ENCODE measurements around the gene BCL7B. TPM values are rescaled to one million over a fixed set of nuclear protein-coding genes. Genes with fewer than 3 reads are reported as not detected.
A peak's percentile ranks its signal among the peaks of the same experiment; 100 is the strongest.
"Not testable (repeated sequence)": the region's sequence is repeated elsewhere in the genome, so short reads cannot be mapped to it uniquely, and the experiment has no call there.

Gene BCL7B
- total RNA-seq, 1 experiment from 2014 or later = 50.4 TPM

- H3K27me3 ChIP-seq (ENCODE audit: insufficient read depth, low read length) = no peaks in the 10 kb centered on the region
Measured at GRCh38 chr7:73537051-73537450, 20.4 kb downstream of the BCL7B start.

GRCh38 chr7:73536479-73536878 is 21.0 kb downstream of the BCL7B start:
- Histone ChIP-seq H3K9me3 (ENCODE audit: control insufficient read depth in 1 of 2, insufficient read depth in 1 of 2, low read depth in 1 of 2, low read length in 2 of 2) (no peaks in the 10 kb centered on the region), H3K79me2 (ENCODE audit: insufficient read depth, low read length) (peaks cover under 1% of the 10 kb centered on the region; the same call in 1 of the 2 replicates), H3K36me3 (ENCODE audit: control insufficient read depth in 1 of 2, insufficient read depth in 2 of 2, low read length in 2 of 2) (peaks cover 26 to 28% of the 10 kb centered on the region in 2 experiments; a peak in 3 of 4 replicates), H3K9me2 (ENCODE audit: insufficient read depth) (no peaks in the 10 kb centered on the region), H3K9ac (ENCODE audit: low read length) (no peak overlapping the region), H3K4me1 (ENCODE audit: control insufficient read depth in 1 of 2, insufficient read depth in 2 of 2, low read length in 2 of 2) (peaks cover 0 to 4% of the 10 kb centered on the region in 2 experiments; a peak in 1 of 4 replicates), H4K20me1 (ENCODE audit: insufficient read depth) (no peaks in the 10 kb centered on the region), H2AFZ (ENCODE audit: low read depth, low read length, poor library complexity, severe bottlenecking) (no peak overlapping the region), H3K27ac (ENCODE audit: low read depth, low read length) (no peak overlapping the region), H3K4me3 (replicated peaks in 1 of 2; ENCODE audit: low read depth in 1 of 2, low read length in 2 of 2) (no peak overlapping the region), H3K27me3 (ENCODE audit: insufficient read depth, low read length) (no peaks in the 10 kb centered on the region), H3K4me2 (ENCODE audit: low read length) (no peak overlapping the region)
- ChIA-PET POLR2A (no interaction called here), RAD21 (ENCODE audit: low non-redundant PET in 1 of 2, low total read pairs in 2 of 2, uncharacterized antibody in 2 of 2, unreplicated experiment in 2 of 2) (no interaction called here), CTCF (no interaction called here)
- BruUV-seq (replicated peaks) = no TSS peak
- TF ChIP-seq MAX (IDR thresholded peaks at IDR 0.05) (no peak), CTCF (IDR thresholded peaks at IDR 0.05 in 2 of 3, conservative IDR thresholded peaks at IDR 0.05 in 1 of 3; ENCODE audit: borderline replicate concordance in 1 of 3, insufficient read depth in 1 of 3, low read depth in 2 of 3, low read length in 2 of 3) (no peak), ZNF274 (IDR thresholded peaks at IDR 0.05; ENCODE audit: low read depth, low read length) (no peak), TCF7L2 (IDR thresholded peaks at IDR 0.05; ENCODE audit: borderline replicate concordance, extremely low read depth, insufficient read depth, insufficient read length) (no peak), CEBPB (IDR thresholded peaks at IDR 0.05; ENCODE audit: low read depth) (no peak), FOSL1 (IDR thresholded peaks at IDR 0.05; ENCODE audit: low read depth) (no peak)
- ATAC-seq (no peak), DNase-seq (ENCODE audit: low read depth, low spot score) (no peak)
- intact Hi-C loops (cut with micrococcal nuclease) = no loop called here

More at GRCh38 chr7:73537051-73537450, 20.4 kb downstream of the BCL7B start:
- TF ChIP-seq FOSL1 (IDR thresholded peaks at IDR 0.05; ENCODE audit: low read depth) = no peak
- no peak for TF ChIP-seq CBX3 (IDR thresholded peaks at IDR 0.05; ENCODE audit: low read depth)
- TF ChIP-seq POLR2A (IDR thresholded peaks at IDR 0.05; ENCODE audit: borderline replicate concordance, extremely low read depth, insufficient read depth, insufficient read length) = no peak
- TF ChIP-seq ZNF274 (IDR thresholded peaks at IDR 0.05; ENCODE audit: low read depth, low read length) = no peak
- TF ChIP-seq CTCF (IDR thresholded peaks at IDR 0.05 in 2 of 3, conservative IDR thresholded peaks at IDR 0.05 in 1 of 3; ENCODE audit: borderline replicate concordance in 1 of 3, insufficient read depth in 1 of 3, low read depth in 2 of 3, low read length in 2 of 3) = no peak
- no peak for TF ChIP-seq SRF (IDR thresholded peaks at IDR 0.05; ENCODE audit: low read depth)
- Histone ChIP-seq H3K27ac (ENCODE audit: low read depth, low read length) (no peak overlapping the region), H4K20me1 (ENCODE audit: insufficient read depth) (no peaks in the 10 kb centered on the region), H3K4me2 (ENCODE audit: low read length) (no peak overlapping the region), H3K79me2 (ENCODE audit: insufficient read depth, low read length) (peaks cover 6% of the 10 kb centered on the region; the same call in 1 of the 2 replicates), H3K9me3 (ENCODE audit: control insufficient read depth in 1 of 2, insufficient read depth in 1 of 2, low read depth in 1 of 2, low read length in 2 of 2) (no peaks in the 10 kb centered on the region), H3K9me2 (ENCODE audit: insufficient read depth) (no peaks in the 10 kb centered on the region), H2AFZ (ENCODE audit: low read depth, low read length, poor library complexity, severe bottlenecking) (no peak overlapping the region), H3K9ac (ENCODE audit: low read length) (no peak overlapping the region), H3K36me3 (ENCODE audit: control insufficient read depth in 1 of 2, insufficient read depth in 2 of 2, low read length in 2 of 2) (peaks cover 29 to 31% of the 10 kb centered on the region in 2 experiments; a peak in 3 of 4 replicates), H3K4me1 (ENCODE audit: control insufficient read depth in 1 of 2, insufficient read depth in 2 of 2, low read length in 2 of 2) (peaks cover 0 to 4% of the 10 kb centered on the region in 2 experiments; a peak in 1 of 4 replicates), H3K4me3 (replicated peaks in 1 of 2; ENCODE audit: low read depth in 1 of 2, low read length in 2 of 2) (no peak overlapping the region)
- RAD21 ChIA-PET (ENCODE audit: low non-redundant PET in 1 of 2, low total read pairs in 2 of 2, uncharacterized antibody in 2 of 2, unreplicated experiment in 2 of 2) = no interaction called here
- POLR2A ChIA-PET = no interaction called here
- intact Hi-C loops (cut with micrococcal nuclease) = no loop called here
- no peak for ATAC-seq
- DNase-seq (ENCODE audit: low read depth, low spot score) = no peak
- CTCF ChIA-PET = no interaction called here
- TSS peak; percentile 37 for BruUV-seq (replicated peaks)

GRCh38 chr7:73535918-73536317 is 21.6 kb downstream of the BCL7B start:
- H3K27ac ChIP-seq (ENCODE audit: low read depth, low read length); RAD21 ChIA-PET (ENCODE audit: low non-redundant PET in 1 of 2, low total read pairs in 2 of 2, uncharacterized antibody in 2 of 2, unreplicated experiment in 2 of 2); H4K20me1 ChIP-seq (ENCODE audit: insufficient read depth); H3K4me1 ChIP-seq (ENCODE audit: control insufficient read depth in 1 of 2, insufficient read depth in 2 of 2, low read length in 2 of 2); CTCF ChIA-PET; intact Hi-C loops (cut with micrococcal nuclease); H3K9me3 ChIP-seq (ENCODE audit: control insufficient read depth in 1 of 2, insufficient read depth in 1 of 2, low read depth in 1 of 2, low read length in 2 of 2); BruUV-seq (replicated peaks); DNase-seq (ENCODE audit: low read depth, low spot score); H3K79me2 ChIP-seq (ENCODE audit: insufficient read depth, low read length); H3K27me3 ChIP-seq (ENCODE audit: insufficient read depth, low read length); H3K4me2 ChIP-seq (ENCODE audit: low read length); ATAC-seq; H3K9me2 ChIP-seq (ENCODE audit: insufficient read depth); H2AFZ ChIP-seq (ENCODE audit: low read depth, low read length, poor library complexity, severe bottlenecking); H3K4me3 ChIP-seq (replicated peaks in 1 of 2; ENCODE audit: low read depth in 1 of 2, low read length in 2 of 2); H3K9ac ChIP-seq (ENCODE audit: low read length); POLR2A ChIA-PET: not testable (repeated sequence)
- H3K36me3 ChIP-seq (ENCODE audit: control insufficient read depth in 1 of 2, insufficient read depth in 2 of 2, low read length in 2 of 2) = peaks cover 26 to 28% of the 10 kb centered on the region in 2 experiments; a peak in 3 of 4 replicates
